ENCODE data around the gene LRRC7. TPM values are rescaled to one million over a fixed set of nuclear protein-coding genes. Genes with fewer than 3 reads are reported as not detected.

The LRRC7 gene
- total RNA-seq, 1 donor from 2014 or later, result not detected

DNA sequence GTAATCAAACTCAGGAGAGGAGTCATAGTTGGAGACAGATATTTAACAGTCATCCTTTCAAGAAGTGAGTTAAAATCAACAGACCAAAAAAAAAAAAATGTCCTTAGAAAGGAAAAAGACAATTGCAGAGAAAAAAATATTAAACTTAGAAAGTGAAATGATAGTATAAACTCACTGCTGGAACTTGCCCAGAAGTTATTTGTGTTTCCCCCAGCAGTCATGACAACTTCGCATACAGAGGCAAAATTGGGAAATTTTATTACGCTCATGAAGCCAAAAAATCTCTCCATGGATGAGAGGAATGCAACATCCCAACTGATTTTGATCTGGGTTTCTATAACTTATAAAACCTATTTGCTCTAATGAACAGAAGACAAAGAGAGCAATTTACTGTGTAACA, 198.2 kb downstream of the LRRC7 start:
- DNase-seq (no peak), ATAC-seq (ENCODE audit: low read depth) (no peak)
- TF ChIP-seq, protein P1, sequence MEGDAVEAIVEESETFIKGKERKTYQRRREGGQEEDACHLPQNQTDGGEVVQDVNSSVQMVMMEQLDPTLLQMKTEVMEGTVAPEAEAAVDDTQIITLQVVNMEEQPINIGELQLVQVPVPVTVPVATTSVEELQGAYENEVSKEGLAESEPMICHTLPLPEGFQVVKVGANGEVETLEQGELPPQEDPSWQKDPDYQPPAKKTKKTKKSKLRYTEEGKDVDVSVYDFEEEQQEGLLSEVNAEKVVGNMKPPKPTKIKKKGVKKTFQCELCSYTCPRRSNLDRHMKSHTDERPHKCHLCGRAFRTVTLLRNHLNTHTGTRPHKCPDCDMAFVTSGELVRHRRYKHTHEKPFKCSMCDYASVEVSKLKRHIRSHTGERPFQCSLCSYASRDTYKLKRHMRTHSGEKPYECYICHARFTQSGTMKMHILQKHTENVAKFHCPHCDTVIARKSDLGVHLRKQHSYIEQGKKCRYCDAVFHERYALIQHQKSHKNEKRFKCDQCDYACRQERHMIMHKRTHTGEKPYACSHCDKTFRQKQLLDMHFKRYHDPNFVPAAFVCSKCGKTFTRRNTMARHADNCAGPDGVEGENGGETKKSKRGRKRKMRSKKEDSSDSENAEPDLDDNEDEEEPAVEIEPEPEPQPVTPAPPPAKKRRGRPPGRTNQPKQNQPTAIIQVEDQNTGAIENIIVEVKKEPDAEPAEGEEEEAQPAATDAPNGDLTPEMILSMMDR (IDR thresholded peaks at IDR 0.05), result no peak
- Mint-ChIP-seq H3K9me3 (no peaks in the 10 kb centered on the region), H3K27me3 (no peaks in the 10 kb centered on the region), H3K4me1 (no peaks in the 10 kb centered on the region), H3K4me3 (no peak overlapping the region), H3K36me3 (ENCODE audit: low read depth) (no peaks in the 10 kb centered on the region), H3K27ac (no peak overlapping the region)
- POLR2A ChIA-PET, result interaction anchor here (0.6 kb wide), 1 partner anchor 87 kb away, joined by 9 read pairs; no protein-coding TSS in a partner anchor
- CTCF ChIA-PET, result no interaction called here
- intact Hi-C loops (cut with micrococcal nuclease), result no loop called here

- Mint-ChIP-seq H3K9me3 (no peaks in the 10 kb centered on the region), H3K27ac (no peak overlapping the region), H3K36me3 (ENCODE audit: low read depth) (no peaks in the 10 kb centered on the region), H3K4me1 (no peaks in the 10 kb centered on the region), H3K4me3 (no peak overlapping the region), H3K27me3 (no peaks in the 10 kb centered on the region)
- CTCF ChIA-PET, result no interaction called here
- intact Hi-C loops (cut with micrococcal nuclease), result no loop called here
- ATAC-seq (ENCODE audit: low read depth), result no peak
- no peak for DNase-seq
- TF ChIP-seq, protein P1 (IDR thresholded peaks at IDR 0.05), result no peak
- POLR2A ChIA-PET, result interaction anchor here (0.6 kb wide), 1 partner anchor 86 kb away, joined by 9 read pairs; no protein-coding TSS in a partner anchor
Measured at GRCh38 chr1:69766431-69767180, 198.9 kb downstream of the LRRC7 start.

DNA sequence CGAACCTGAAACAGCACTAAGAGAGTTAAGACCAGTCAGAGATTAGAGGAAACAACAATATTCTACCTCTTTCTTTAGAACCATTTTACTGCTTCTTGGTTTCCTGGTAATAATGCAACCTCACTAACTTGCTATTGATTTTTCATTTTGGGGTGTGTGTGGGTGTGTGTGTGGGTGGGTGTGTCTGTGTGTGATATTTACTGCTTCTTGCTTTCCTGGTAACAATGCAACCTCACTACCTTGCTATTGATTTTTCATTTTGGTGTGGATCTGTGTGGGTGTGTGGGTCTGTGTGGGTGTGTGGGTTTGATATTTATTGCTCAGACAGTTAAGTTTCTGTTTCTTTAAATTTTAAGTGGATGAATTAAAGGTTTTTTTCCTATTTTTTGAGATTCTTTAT, 208.8 kb downstream of the LRRC7 start:
- intact Hi-C loops (cut with micrococcal nuclease), result no loop called here
- TF ChIP-seq, protein P1 (IDR thresholded peaks at IDR 0.05), result no peak
- H3K36me3 Mint-ChIP-seq (ENCODE audit: low read depth), result no peaks in the 10 kb centered on the region
- no peak for ATAC-seq (ENCODE audit: low read depth)
- no peak overlapping the region for H3K4me3 Mint-ChIP-seq
- CTCF ChIA-PET, result no interaction called here
- no peak for DNase-seq
- no peaks in the 10 kb centered on the region for H3K27me3 Mint-ChIP-seq
- POLR2A ChIA-PET, result no interaction called here
- H3K27ac Mint-ChIP-seq, result no peak overlapping the region
- H3K9me3 Mint-ChIP-seq, result no peaks in the 10 kb centered on the region
- H3K4me1 Mint-ChIP-seq, result no peaks in the 10 kb centered on the region

- Mint-ChIP-seq H3K36me3 (ENCODE audit: low read depth) (no peaks in the 10 kb centered on the region), H3K27ac (no peak overlapping the region), H3K27me3 (no peaks in the 10 kb centered on the region), H3K9me3 (no peaks in the 10 kb centered on the region), H3K4me1 (no peaks in the 10 kb centered on the region), H3K4me3 (no peak overlapping the region)
- intact Hi-C loops (cut with micrococcal nuclease), result no loop called here
- TF ChIP-seq, protein P1 (IDR thresholded peaks at IDR 0.05), result no peak
- ATAC-seq (ENCODE audit: low read depth), result no peak
- DNase-seq, result no peak
- POLR2A ChIA-PET, result no interaction called here
- CTCF ChIA-PET, result no interaction called here
Measured at GRCh38 chr1:69777423-69777822, 209.7 kb downstream of the LRRC7 start.

GRCh38 chr1:69777971-69778370, 210.2 kb downstream of the LRRC7 start:
- DNase-seq (no peak), ATAC-seq (ENCODE audit: low read depth) (no peak)
- intact Hi-C loops (cut with micrococcal nuclease), result no loop called here
- POLR2A ChIA-PET, result no interaction called here
- no peaks in the 10 kb centered on the region for H3K9me3 Mint-ChIP-seq
- H3K27ac Mint-ChIP-seq, result no peak overlapping the region
- H3K36me3 Mint-ChIP-seq (ENCODE audit: low read depth), result no peaks in the 10 kb centered on the region
- no peaks in the 10 kb centered on the region for H3K4me1 Mint-ChIP-seq
- no peaks in the 10 kb centered on the region for H3K27me3 Mint-ChIP-seq
- CTCF ChIA-PET, result no interaction called here
- TF ChIP-seq, protein P1 (IDR thresholded peaks at IDR 0.05), result no peak
- no peak overlapping the region for H3K4me3 Mint-ChIP-seq
